B cell (primary cell): ENCODE measurements around the gene ANAPC4. TPM values are rescaled to one million over a fixed set of nuclear protein-coding genes. Genes with fewer than 3 reads are reported as not detected.
"Not testable (repeated sequence)": the region's sequence is repeated elsewhere in the genome, so short reads cannot be mapped to it uniquely, and the experiment has no call there.

Source experiments
- ATAC-seq: fragments of 200-7000 bp; cut with Tn5 transposase; one replicate; pipeline ENCODE4 v1.10.0; 2021; ENCODE audit warnings: low read depth, mild to moderate bottlenecking, moderate number of reproducible peaks, moderate library complexity
- CTCF ChIA-PET: fragments of 350-600 bp; sonication (Branson Sonifier 250); formaldehyde crosslinking; loops from one replicate; lab custom pipeline; 2021; ENCODE audit warnings: antibody characterized with exemption, inconsistent platforms; lab: Charles Lee
- POLR2A ChIA-PET: fragments of 350-600 bp; sonication (Branson Sonifier 250); formaldehyde crosslinking; loops from one replicate; lab custom pipeline; 2021; ENCODE audit warnings: antibody characterized with exemption; lab: Charles Lee
- DNase-seq: peaks from one replicate; pipeline ENCODE4 v3.0.0; 2013
- H2AFZ ChIP-seq: 2 replicates; pipeline ENCODE4 v1.6.1; 2012; ENCODE audit warnings: mild to moderate bottlenecking, low read depth, low read length; ENCODE audit not compliant: insufficient read depth, poor library complexity, severe bottlenecking
- H3K27ac ChIP-seq, 2 donors: 1 replicate in 1 of 2; 2 replicates in 1 of 2; pipeline ENCODE4 v1.5.1; 2012 to 2013; ENCODE audit warnings: low read length in 2 of 2, mild to moderate bottlenecking in 2 of 2, moderate library complexity in 1 of 2
- H3K27me3 ChIP-seq, 4 experiments: fragments of 200-600 bp in 1 of 4; sonication (generic) in 1 of 4; replicated peaks in 1 of 4; 1 replicate in 2 of 4; 2 replicates in 2 of 4; pipeline versions ENCODE4 v1.6.1 to v1.7.0; 2013 to 2016; ENCODE audit warnings: low read length in 3 of 4, mild to moderate bottlenecking in 2 of 4, mixed read lengths in 1 of 4, moderate library complexity in 1 of 4; ENCODE audit not compliant: insufficient read depth in 4 of 4, control insufficient read depth in 3 of 4; ENCODE audit errors: control extremely low read depth in 1 of 4
- H3K36me3 ChIP-seq, 2 experiments: replicated peaks in 1 of 2; 1 replicate in 1 of 2; 2 replicates in 1 of 2; pipeline versions ENCODE4 v1.6.1 to v1.7.1; 2013; ENCODE audit warnings: low read length in 1 of 2; ENCODE audit not compliant: insufficient read depth in 2 of 2, control insufficient read depth in 1 of 2; ENCODE audit errors: control extremely low read depth in 1 of 2, extremely low read depth in 1 of 2
- H3K4me1 ChIP-seq, 2 donors: fragments of 200-600 bp in 1 of 2; sonication (generic) in 1 of 2; 1 replicate in 1 of 2; 2 replicates in 1 of 2; pipeline versions ENCODE4 v1.5.1 to v1.6.1; 2013 to 2017; ENCODE audit warnings: low read length in 2 of 2; ENCODE audit not compliant: control insufficient read depth in 2 of 2, insufficient read depth in 2 of 2
- H3K4me2 ChIP-seq: replicated peaks from 2 replicates; pipeline ENCODE3; 2012; ENCODE audit warnings: mild to moderate bottlenecking, low read depth, low read length; ENCODE audit not compliant: poor library complexity, severe bottlenecking
- H3K4me3 ChIP-seq, 5 experiments: fragments of 200-600 bp in 1 of 5; sonication (generic) in 1 of 5; 1 replicate in 3 of 5; 2 replicates in 2 of 5; pipeline versions ENCODE4 v1.5.1 to v1.7.0; 2011 to 2016; ENCODE audit warnings: low read length in 4 of 5, mild to moderate bottlenecking in 4 of 5, low read depth in 2 of 5, control low read depth in 1 of 5, moderate library complexity in 1 of 5; ENCODE audit not compliant: insufficient read depth in 1 of 5; ENCODE audit errors: control extremely low read depth in 1 of 5, extremely low read depth in 1 of 5
- H3K79me2 ChIP-seq: fragments of 200-600 bp; sonication (generic); one replicate; pipeline ENCODE4 v1.6.0; 2016; ENCODE audit warnings: low read length; ENCODE audit not compliant: control insufficient read depth, insufficient read depth
- H3K9ac ChIP-seq: fragments of 200-600 bp; sonication (generic); 2 replicates; pipeline ENCODE4 v1.6.1; 2017; ENCODE audit warnings: mild to moderate bottlenecking, low read length, moderate library complexity
- H3K9me3 ChIP-seq, 3 donors: one replicate each; pipeline versions ENCODE4 v1.6.1 to v1.7.1; 2013; ENCODE audit warnings: low read length in 2 of 3; ENCODE audit not compliant: control insufficient read depth in 2 of 3, insufficient read depth in 1 of 3; ENCODE audit errors: control extremely low read depth in 1 of 3
- H4K20me1 ChIP-seq: 2 replicates; pipeline ENCODE4 v1.6.0; 2012; ENCODE audit warnings: mild to moderate bottlenecking, low read length; ENCODE audit not compliant: insufficient read depth, control insufficient read depth, poor library complexity, severe bottlenecking
- H3K27ac Mint-ChIP-seq: one replicate; pipeline ENCODE4 v1.8.0; 2021; ENCODE audit warnings: mixed read lengths
- H3K27me3 Mint-ChIP-seq: one replicate; pipeline ENCODE4 v1.8.0; 2021; ENCODE audit warnings: mixed read lengths
- H3K4me1 Mint-ChIP-seq: one replicate; pipeline ENCODE4 v1.8.0; 2021; ENCODE audit warnings: mixed read lengths
- H3K4me3 Mint-ChIP-seq: one replicate; pipeline ENCODE4 v1.8.0; 2021; ENCODE audit warnings: mixed read lengths
- H3K9me3 Mint-ChIP-seq: one replicate; pipeline ENCODE4 v1.8.0; 2022; ENCODE audit warnings: mixed read lengths; ENCODE audit not compliant: insufficient read depth
- CTCF ChIP-seq: fragments of 200-600 bp; IDR thresholded peaks from one replicate; pipeline ENCODE4 v1.8.0; 2022; ENCODE audit warnings: antibody characterized with exemption, mild to moderate bottlenecking
- EZH2 ChIP-seq: IDR thresholded peaks from 2 replicates; pipeline ENCODE4 v1.6.1; 2012; ENCODE audit warnings: borderline replicate concordance, low read depth, mild to moderate bottlenecking, moderate library complexity, low read length; ENCODE audit not compliant: insufficient read depth, poor library complexity, severe bottlenecking
- WGBS: methylation state at CpG from one replicate; pipeline ENCODE4 v1.1.5; 2013; ENCODE audit warnings: missing lambda C conversion rate; ENCODE audit not compliant: insufficient coverage; 5-methylcytosine and 5-hydroxymethylcytosine counted together
- intact Hi-C: fragments of 100-400 bp; cut with micrococcal nuclease; formaldehyde crosslinking; loops from one replicate; pipeline ENCODE4 v1.10.0; 2022
- polyA plus RNA-seq: library from polyadenylated mRNA; depleted of rRNA; stranded (reverse); fragments of >200 nt; gene quantifications from 2 replicates; pipeline ENCODE4 v1.2.3, GENCODE V29; 2012
- total RNA-seq, 2 donors: library from RNA; stranded (reverse); fragments of 120-200 nt in 1 of 2; gene quantifications; 1 replicate in 1 of 2; 2 replicates in 1 of 2; pipeline versions ENCODE4 v1.2.3 to v1.2.4, GENCODE V29; 2013 to 2022

Gene ANAPC4
- total and polyA plus RNA-seq, 2 donors (not counting 1 experiment from before 2014, with no cell fraction given), result 18.4 to 52.6 TPM

GRCh38 chr4:25368315-25368714, 8.7 kb upstream of the ANAPC4 start:
- H3K4me1 Mint-ChIP-seq, result no peaks in the 10 kb centered on the region
- Histone ChIP-seq H3K9me3 (no peaks in the 10 kb centered on the region), H3K4me2 (no peak overlapping the region), H2AFZ (no peak overlapping the region), H3K4me1 (no peaks in the 10 kb centered on the region), H3K36me3 (peaks cover 0 to 2% of the 10 kb centered on the region in 2 experiments), H4K20me1 (no peaks in the 10 kb centered on the region), H3K27me3 (no peaks in the 10 kb centered on the region), H3K27ac (no peak overlapping the region), H3K9ac (no peak overlapping the region), H3K79me2 (no peaks in the 10 kb centered on the region), H3K4me3 (no peak overlapping the region)
- no peak for TF ChIP-seq CTCF
- TF ChIP-seq EZH2, result no peak
- no peaks in the 10 kb centered on the region for H3K9me3 Mint-ChIP-seq
- no peak for ATAC-seq
- CTCF ChIA-PET, result interaction anchor here (1.2 to 5.6 kb wide), 9 partner anchors 9 to 388 kb away, joined by 3 to 84 read pairs (median 14); partner anchors contain the start of genes ANAPC4 and ZCCHC4
- no peaks in the 10 kb centered on the region for H3K27me3 Mint-ChIP-seq
- 87% methylated on average over 3 of the region's 6 CpGs for WGBS
- H3K27ac Mint-ChIP-seq, result no peak overlapping the region
- intact Hi-C loops, result no loop called here
- POLR2A ChIA-PET, result no interaction called here
- no peak for DNase-seq
- no peak overlapping the region for H3K4me3 Mint-ChIP-seq

- Mint-ChIP-seq H3K4me3 (no peak overlapping the region), H3K9me3 (no peaks in the 10 kb centered on the region), H3K4me1 (no peaks in the 10 kb centered on the region), H3K27me3 (no peaks in the 10 kb centered on the region), H3K27ac (no peak overlapping the region)
- H2AFZ ChIP-seq, result no peak overlapping the region
- intact Hi-C loops, result no loop called here
- no peaks in the 10 kb centered on the region for H3K27me3 ChIP-seq
- H3K4me1 ChIP-seq, result no peaks in the 10 kb centered on the region
- ChIA-PET POLR2A (interaction anchor here (0.6 kb wide), 1 partner anchor 859 kb away, joined by 7 read pairs; no protein-coding TSS in a partner anchor), CTCF (interaction anchor here (1.0 kb wide), 1 partner anchor 58 kb away, joined by 4 read pairs; the partner anchor contains the start of gene ZCCHC4)
- WGBS, result no CpG with 5 or more reads among the region's 2 CpGs
- no peak for DNase-seq
- no peak overlapping the region for H3K9ac ChIP-seq
- H3K4me3 ChIP-seq, result no peak overlapping the region
- no peaks in the 10 kb centered on the region for H3K9me3 ChIP-seq
- H3K36me3 ChIP-seq, result peaks cover 0 to 2% of the 10 kb centered on the region in 2 experiments
- H4K20me1 ChIP-seq, result no peaks in the 10 kb centered on the region
- H3K79me2 ChIP-seq, result no peaks in the 10 kb centered on the region
- H3K27ac ChIP-seq, result no peak overlapping the region
- ATAC-seq, result no peak
- no peak overlapping the region for H3K4me2 ChIP-seq
- no peak for TF ChIP-seq CTCF
- no peak for TF ChIP-seq EZH2
These were observed 6.8 kb upstream of the ANAPC4 start for GRCh38 chr4:25370242-25370641.

GRCh38 chr4:25372549-25372948, 4.5 kb upstream of the ANAPC4 start:
- POLR2A ChIA-PET, result not testable (repeated sequence)

More at GRCh38 chr4:25372549-25372948, 4.5 kb upstream of the ANAPC4 start:
- H4K20me1 ChIP-seq, H3K9me3 ChIP-seq, H3K4me3 Mint-ChIP-seq, ATAC-seq, DNase-seq, H3K4me1 ChIP-seq, H3K27ac ChIP-seq, H3K4me2 ChIP-seq, intact Hi-C loops, H3K4me1 Mint-ChIP-seq, H3K4me3 ChIP-seq, H3K27me3 Mint-ChIP-seq, H3K27me3 ChIP-seq, H3K9me3 Mint-ChIP-seq, H2AFZ ChIP-seq, H3K36me3 ChIP-seq, H3K9ac ChIP-seq, H3K27ac Mint-ChIP-seq, H3K79me2 ChIP-seq, CTCF ChIA-PET: not testable (repeated sequence)
- 100% methylated on average over 5 of the region's 9 CpGs for WGBS
